WTC11 (cell line): ENCODE measurements around the gene ZNF423. TPM values are rescaled to one million over a fixed set of nuclear protein-coding genes. Genes with fewer than 3 reads are reported as not detected.

Source experiments
- ATAC-seq: fragments of 200-7000 bp; cut with Tn5 transposase; 2 replicates; pipeline ENCODE4 v1.10.0; 2021; ENCODE audit warnings: mild to moderate bottlenecking, moderate library complexity
- CTCF ChIA-PET: fragments of 300-600 bp; sonication (Branson Sonifier 250); formaldehyde crosslinking; loops from one replicate; lab custom pipeline; 2021; ENCODE audit warnings: antibody characterized with exemption; lab: Charles Lee
- POLR2A ChIA-PET: fragments of 350-600 bp; sonication (Branson Sonifier 250); formaldehyde crosslinking; loops from one replicate; lab custom pipeline; 2021; ENCODE audit warnings: antibody characterized with exemption; lab: Charles Lee
- DNase-seq: peaks from one replicate; pipeline ENCODE4 v3.0.0; 2021; ENCODE audit warnings: low spot score
- H3K27ac Mint-ChIP-seq: 2 replicates; pipeline ENCODE4 v1.8.0; 2021; ENCODE audit warnings: mixed read lengths
- H3K27me3 Mint-ChIP-seq: 2 replicates; pipeline ENCODE4 v1.8.0; 2021; ENCODE audit warnings: low read depth, mild to moderate bottlenecking, moderate library complexity, mixed read lengths
- H3K36me3 Mint-ChIP-seq: 2 replicates; pipeline ENCODE4 v1.8.0; 2021; ENCODE audit warnings: mixed read lengths
- H3K4me1 Mint-ChIP-seq: 2 replicates; pipeline ENCODE4 v1.8.0; 2022; ENCODE audit warnings: mixed read lengths
- H3K4me3 Mint-ChIP-seq: 2 replicates; pipeline ENCODE4 v1.8.0; 2021; ENCODE audit warnings: mild to moderate bottlenecking, moderate library complexity, mixed read lengths
- H3K9me3 Mint-ChIP-seq: 2 replicates; pipeline ENCODE4 v1.8.0; 2021; ENCODE audit warnings: mixed read lengths
- AR ChIP-seq: fragments of 250-450 bp; sonication (Bioruptor Pico); IDR thresholded peaks from 2 replicates; pipeline ENCODE4 v1.9.0; 2021; ENCODE audit warnings: mild to moderate bottlenecking
- ATF3 ChIP-seq: sonication (generic); formaldehyde crosslinking; conservative IDR thresholded peaks from 2 replicates; pipeline ENCODE4 v1.8.1; 2022; ENCODE audit warnings: mild to moderate bottlenecking, missing genetic modification reagents
- NFE2L1 ChIP-seq: sonication (generic); formaldehyde crosslinking; IDR thresholded peaks from 2 replicates; pipeline ENCODE4 v1.8.1; 2023; ENCODE audit warnings: missing genetic modification reagents
- NR2C2 ChIP-seq: sonication (generic); formaldehyde crosslinking; IDR thresholded peaks from 2 replicates; pipeline ENCODE4 v1.8.0; 2022; ENCODE audit warnings: mild to moderate bottlenecking, missing genetic modification reagents
- OVOL2 ChIP-seq: fragments of 250-450 bp; sonication (Bioruptor Pico); IDR thresholded peaks from 2 replicates; pipeline ENCODE4 v1.9.0; 2021; ENCODE audit warnings: mild to moderate bottlenecking, borderline replicate concordance
- TEAD1 ChIP-seq: sonication (generic); formaldehyde crosslinking; IDR thresholded peaks from 2 replicates; pipeline ENCODE4 v1.8.0; 2022; ENCODE audit warnings: mild to moderate bottlenecking, missing genetic modification reagents
- TP53 ChIP-seq: sonication (generic); formaldehyde crosslinking; IDR thresholded peaks from 2 replicates; pipeline ENCODE4 v1.8.1; 2023; ENCODE audit warnings: mild to moderate bottlenecking, missing genetic modification reagents
- ZNF232 ChIP-seq: sonication (generic); formaldehyde crosslinking; IDR thresholded peaks from 2 replicates; pipeline ENCODE4 v1.8.0; 2022; ENCODE audit warnings: mild to moderate bottlenecking, missing genetic modification reagents
- ZNF281 ChIP-seq: sonication (generic); formaldehyde crosslinking; IDR thresholded peaks from 2 replicates; pipeline ENCODE4 v1.8.0; 2023; ENCODE audit warnings: mild to moderate bottlenecking, missing genetic modification reagents
- ZNF671 ChIP-seq: fragments of 250-450 bp; sonication (Bioruptor Pico); IDR thresholded peaks from 2 replicates; pipeline ENCODE4 v1.8.0; 2021; ENCODE audit warnings: mild to moderate bottlenecking
- ZSCAN18 ChIP-seq: fragments of 250-450 bp; sonication (Bioruptor Pico); IDR thresholded peaks from 2 replicates; pipeline ENCODE4 v2.1.2; 2022; ENCODE audit warnings: mild to moderate bottlenecking, moderate library complexity
- total RNA-seq: library from RNA; stranded (reverse); gene quantifications from 3 replicates; pipeline ENCODE4 v1.2.3, GENCODE V29; 2021
- TF ChIP-seq, protein P1 (sequence below): sonication (generic); formaldehyde crosslinking; IDR thresholded peaks from 2 replicates; pipeline ENCODE4 v1.8.1; 2022; ENCODE audit warnings: mild to moderate bottlenecking, missing genetic modification reagents, moderate library complexity, borderline replicate concordance
- TF ChIP-seq, protein P2 (sequence below): sonication (generic); formaldehyde crosslinking; conservative IDR thresholded peaks from 2 replicates; pipeline ENCODE4 v1.8.1; 2023; ENCODE audit warnings: mild to moderate bottlenecking, low read depth, missing genetic modification reagents, moderate library complexity
- TF ChIP-seq, protein P3 (sequence below): sonication (generic); formaldehyde crosslinking; IDR thresholded peaks from 2 replicates; pipeline ENCODE4 v1.8.1; 2022; ENCODE audit warnings: missing genetic modification reagents, borderline replicate concordance

ZNF423 gene
- total RNA-seq, 1 experiment from 2014 or later = 38.8 TPM

DNA sequence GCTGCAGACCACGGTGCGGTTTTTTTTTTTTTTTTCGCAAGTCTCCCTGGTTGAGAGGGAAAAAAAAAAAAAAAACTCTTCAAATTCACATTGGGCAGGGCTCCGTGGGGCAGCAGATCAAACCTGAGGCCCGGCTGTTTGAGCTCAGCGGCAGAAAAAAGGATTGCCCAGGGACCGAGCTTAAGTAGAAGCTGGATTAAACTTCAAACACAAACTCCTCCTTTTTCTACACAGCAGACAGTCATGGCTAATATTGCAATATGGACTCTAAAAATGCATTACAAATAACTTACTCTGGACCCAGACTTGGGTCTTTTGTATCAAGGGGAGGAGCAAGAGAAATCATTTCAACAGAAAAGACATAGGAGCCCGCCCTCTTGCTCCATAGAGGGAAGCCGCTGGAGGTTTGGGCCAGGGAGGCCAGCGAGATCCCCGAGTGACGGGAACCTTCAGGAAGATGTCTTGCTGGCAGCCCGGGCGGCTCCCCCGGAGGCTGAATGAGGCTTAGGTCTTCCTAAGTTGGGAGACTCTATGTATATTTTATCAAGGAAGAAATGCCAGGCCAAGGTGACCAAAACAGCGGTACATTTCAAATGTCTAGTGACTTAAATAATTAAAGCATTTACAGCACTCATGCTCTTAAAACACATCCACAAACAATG is 167.7 kb downstream of the ZNF423 start:
- DNase-seq (peak; percentile 54), ATAC-seq (peak; percentile 71)
- TF ChIP-seq AR (CRISPR knock-in tag) (no peak), ZSCAN18 (no peak), ZNF232 (CRISPR knock-in tag) (no peak), ZNF281 (CRISPR knock-in tag) (no peak), TEAD1 (CRISPR knock-in tag) (no peak)
- TF ChIP-seq, protein P1, sequence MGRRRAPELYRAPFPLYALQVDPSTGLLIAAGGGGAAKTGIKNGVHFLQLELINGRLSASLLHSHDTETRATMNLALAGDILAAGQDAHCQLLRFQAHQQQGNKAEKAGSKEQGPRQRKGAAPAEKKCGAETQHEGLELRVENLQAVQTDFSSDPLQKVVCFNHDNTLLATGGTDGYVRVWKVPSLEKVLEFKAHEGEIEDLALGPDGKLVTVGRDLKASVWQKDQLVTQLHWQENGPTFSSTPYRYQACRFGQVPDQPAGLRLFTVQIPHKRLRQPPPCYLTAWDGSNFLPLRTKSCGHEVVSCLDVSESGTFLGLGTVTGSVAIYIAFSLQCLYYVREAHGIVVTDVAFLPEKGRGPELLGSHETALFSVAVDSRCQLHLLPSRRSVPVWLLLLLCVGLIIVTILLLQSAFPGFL (CRISPR knock-in tag) = no peak
- TF ChIP-seq, protein P2, sequence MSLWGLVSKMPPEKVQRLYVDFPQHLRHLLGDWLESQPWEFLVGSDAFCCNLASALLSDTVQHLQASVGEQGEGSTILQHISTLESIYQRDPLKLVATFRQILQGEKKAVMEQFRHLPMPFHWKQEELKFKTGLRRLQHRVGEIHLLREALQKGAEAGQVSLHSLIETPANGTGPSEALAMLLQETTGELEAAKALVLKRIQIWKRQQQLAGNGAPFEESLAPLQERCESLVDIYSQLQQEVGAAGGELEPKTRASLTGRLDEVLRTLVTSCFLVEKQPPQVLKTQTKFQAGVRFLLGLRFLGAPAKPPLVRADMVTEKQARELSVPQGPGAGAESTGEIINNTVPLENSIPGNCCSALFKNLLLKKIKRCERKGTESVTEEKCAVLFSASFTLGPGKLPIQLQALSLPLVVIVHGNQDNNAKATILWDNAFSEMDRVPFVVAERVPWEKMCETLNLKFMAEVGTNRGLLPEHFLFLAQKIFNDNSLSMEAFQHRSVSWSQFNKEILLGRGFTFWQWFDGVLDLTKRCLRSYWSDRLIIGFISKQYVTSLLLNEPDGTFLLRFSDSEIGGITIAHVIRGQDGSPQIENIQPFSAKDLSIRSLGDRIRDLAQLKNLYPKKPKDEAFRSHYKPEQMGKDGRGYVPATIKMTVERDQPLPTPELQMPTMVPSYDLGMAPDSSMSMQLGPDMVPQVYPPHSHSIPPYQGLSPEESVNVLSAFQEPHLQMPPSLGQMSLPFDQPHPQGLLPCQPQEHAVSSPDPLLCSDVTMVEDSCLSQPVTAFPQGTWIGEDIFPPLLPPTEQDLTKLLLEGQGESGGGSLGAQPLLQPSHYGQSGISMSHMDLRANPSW (CRISPR knock-in tag) = no peak
- H3K4me1 Mint-ChIP-seq = peaks cover 20% of the 10 kb centered on the region
- no peak overlapping the region for H3K27ac Mint-ChIP-seq
- no peak overlapping the region for H3K4me3 Mint-ChIP-seq
- no peaks in the 10 kb centered on the region for H3K27me3 Mint-ChIP-seq
- ChIA-PET CTCF (interaction anchor here (0.6 to 1.1 kb wide), 11 partner anchors 9 to 667 kb away, joined by 3 to 6 read pairs (median 4); no protein-coding TSS in a partner anchor), POLR2A (interaction anchor here (0.7 to 0.8 kb wide), 3 partner anchors 14 to 203 kb away, joined by 3 to 10 read pairs (median 4); no protein-coding TSS in a partner anchor)
- no peaks in the 10 kb centered on the region for H3K36me3 Mint-ChIP-seq
- no peaks in the 10 kb centered on the region for H3K9me3 Mint-ChIP-seq

- Mint-ChIP-seq H3K36me3 (no peaks in the 10 kb centered on the region), H3K9me3 (no peaks in the 10 kb centered on the region), H3K4me3 (no peak overlapping the region), H3K4me1 (peaks cover 23% of the 10 kb centered on the region), H3K27ac (peak overlapping the region; percentile 8; the same call in 1 of the 2 replicates), H3K27me3 (no peaks in the 10 kb centered on the region)
- no peak for TF ChIP-seq NR2C2 (CRISPR knock-in tag)
- no peak for TF ChIP-seq ZNF671 (CRISPR knock-in tag)
- no peak for TF ChIP-seq NFE2L1 (CRISPR knock-in tag)
- no peak for TF ChIP-seq TP53 (CRISPR knock-in tag)
- TF ChIP-seq ATF3 (CRISPR knock-in tag) = no peak
- TF ChIP-seq OVOL2 = no peak
- TF ChIP-seq, protein P3, sequence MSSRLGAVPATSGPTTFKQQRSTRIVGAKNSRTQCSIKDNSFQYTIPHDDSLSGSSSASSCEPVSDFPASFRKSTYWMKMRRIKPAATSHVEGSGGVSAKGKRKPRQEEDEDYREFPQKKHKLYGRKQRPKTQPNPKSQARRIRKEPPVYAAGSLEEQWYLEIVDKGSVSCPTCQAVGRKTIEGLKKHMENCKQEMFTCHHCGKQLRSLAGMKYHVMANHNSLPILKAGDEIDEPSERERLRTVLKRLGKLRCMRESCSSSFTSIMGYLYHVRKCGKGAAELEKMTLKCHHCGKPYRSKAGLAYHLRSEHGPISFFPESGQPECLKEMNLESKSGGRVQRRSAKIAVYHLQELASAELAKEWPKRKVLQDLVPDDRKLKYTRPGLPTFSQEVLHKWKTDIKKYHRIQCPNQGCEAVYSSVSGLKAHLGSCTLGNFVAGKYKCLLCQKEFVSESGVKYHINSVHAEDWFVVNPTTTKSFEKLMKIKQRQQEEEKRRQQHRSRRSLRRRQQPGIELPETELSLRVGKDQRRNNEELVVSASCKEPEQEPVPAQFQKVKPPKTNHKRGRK (CRISPR knock-in tag) = no peak
- no peak for DNase-seq
- ChIA-PET CTCF (interaction anchor here (0.7 to 1.1 kb wide), 6 partner anchors 10 to 95 kb away, joined by 3 to 6 read pairs (median 4); no protein-coding TSS in a partner anchor), POLR2A (interaction anchor here (0.7 to 0.8 kb wide), 3 partner anchors 15 to 204 kb away, joined by 3 to 10 read pairs (median 4); no protein-coding TSS in a partner anchor)
- no peak for ATAC-seq
Measured at GRCh38 chr16:49687476-49688002, 168.4 kb downstream of the ZNF423 start.
